ENCODE results near the gene EIF3F.

- TF ChIP-seq CTCF (IDR thresholded peaks at IDR 0.05), result no peak
- no peak for TF ChIP-seq POLR2A (IDR thresholded peaks at IDR 0.05)
Measured at GRCh38 chr11:7967826-7968225, 19.3 kb upstream of the EIF3F start.
